IMR-90 (cell line): ENCODE measurements around the gene D2HGDH. TPM values are rescaled to one million over a fixed set of nuclear protein-coding genes. Genes with fewer than 3 reads are reported as not detected.

Experiments used
- ATAC-seq: fragments of 200-7000 bp; cut with Tn5 transposase; 2 replicates; pipeline ENCODE4 v1.9.1; 2020; ENCODE audit warnings: low read depth, mild to moderate bottlenecking, moderate library complexity
- BruUV-seq: library from RNA; stranded (reverse); fragments of 400-500 nt; replicated peaks from 2 replicates; lab custom pipeline; 2021; lab: Mats Ljungman, UMichigan
- CTCF ChIA-PET: fragments of 300-600 bp; formaldehyde crosslinking; extraction: SDS; loops from one replicate; lab custom pipeline; 2021; ENCODE audit warnings: antibody characterized with exemption; lab: Yijun Ruan, JAX
- POLR2A ChIA-PET: fragments of 300-600 bp; sonication (Branson Sonifier 250); formaldehyde crosslinking; loops from one replicate; lab custom pipeline; 2022; ENCODE audit warnings: antibody characterized with exemption; ENCODE audit not compliant: unreplicated experiment; lab: Charles Lee
- DNase-seq: peaks from one replicate; pipeline ENCODE4 v3.0.0; 2013
- H2AFZ ChIP-seq: replicated peaks from 2 replicates; pipeline ENCODE3; 2013; ENCODE audit warnings: low read length, mild to moderate bottlenecking; ENCODE audit not compliant: poor library complexity
- H2AK5ac ChIP-seq: 2 replicates; pipeline ENCODE4 v1.6.1; 2013; ENCODE audit warnings: low read depth, low read length, inconsistent platforms
- H2AK9ac ChIP-seq: replicated peaks from 2 replicates; pipeline ENCODE3; 2013; ENCODE audit warnings: mild to moderate bottlenecking, low read depth, low read length, moderate library complexity; ENCODE audit not compliant: poor library complexity
- H2BK120ac ChIP-seq: 2 replicates; pipeline ENCODE4 v1.6.1; 2013; ENCODE audit warnings: low read depth, low read length, inconsistent platforms
- H2BK15ac ChIP-seq: 3 replicates; pipeline ENCODE4 v1.6.1; 2013; ENCODE audit warnings: low read depth, low read length, inconsistent platforms
- H2BK20ac ChIP-seq: 2 replicates; pipeline ENCODE4 v1.6.1; 2013; ENCODE audit warnings: low read depth, mild to moderate bottlenecking, inconsistent platforms, low read length, moderate library complexity
- H2BK5ac ChIP-seq: 2 replicates; pipeline ENCODE4 v1.6.1; 2013; ENCODE audit warnings: mild to moderate bottlenecking, low read depth, low read length, inconsistent platforms; ENCODE audit not compliant: poor library complexity, severe bottlenecking
- H3K14ac ChIP-seq: replicated peaks from 2 replicates; pipeline ENCODE4 v1.6.1; 2013; ENCODE audit warnings: low read depth, low read length, inconsistent platforms
- H3K18ac ChIP-seq: 2 replicates; pipeline ENCODE4 v1.6.1; 2013; ENCODE audit warnings: low read depth, low read length, control low read depth
- H3K23ac ChIP-seq: 2 replicates; pipeline ENCODE4 v1.6.1; 2013; ENCODE audit warnings: low read depth, low read length, inconsistent platforms
- H3K27ac ChIP-seq: 2 replicates; pipeline ENCODE4 v1.5.1; 2013; ENCODE audit warnings: mild to moderate bottlenecking, control low read depth, low read length; ENCODE audit not compliant: insufficient read depth
- H3K27me3 ChIP-seq: 2 replicates; pipeline ENCODE4 v1.6.1; 2013; ENCODE audit warnings: low read length; ENCODE audit not compliant: control insufficient read depth, insufficient read depth
- H3K36me3 ChIP-seq: 2 replicates; pipeline ENCODE4 v1.6.1; 2013; ENCODE audit warnings: low read length, mixed read lengths; ENCODE audit not compliant: control insufficient read depth, insufficient read depth
- H3K4ac ChIP-seq: 2 replicates; pipeline ENCODE4 v1.6.1; 2013; ENCODE audit warnings: low read depth, low read length, inconsistent platforms
- H3K4me1 ChIP-seq: 2 replicates; pipeline ENCODE4 v1.6.1; 2013; ENCODE audit warnings: low read length, mixed read lengths; ENCODE audit not compliant: control insufficient read depth, insufficient read depth
- H3K4me2 ChIP-seq: 2 replicates; pipeline ENCODE4 v1.6.1; 2013; ENCODE audit warnings: low read depth, mild to moderate bottlenecking, control low read depth, low read length, moderate library complexity
- H3K4me3 ChIP-seq: 2 replicates; pipeline ENCODE4 v1.5.1; 2013; ENCODE audit warnings: low read depth, mild to moderate bottlenecking, control low read depth, low read length, moderate library complexity; ENCODE audit not compliant: insufficient read depth
- H3K56ac ChIP-seq: 2 replicates; pipeline ENCODE4 v1.6.1; 2013; ENCODE audit warnings: low read length, inconsistent platforms; ENCODE audit not compliant: insufficient read depth; ENCODE audit errors: extremely low read depth
- H3K79me1 ChIP-seq, 2 experiments: 2 replicates each; pipeline ENCODE4 v1.6.1; 2013; ENCODE audit warnings: low read length in 2 of 2, inconsistent platforms in 1 of 2, low read depth in 1 of 2
- H3K9ac ChIP-seq: 2 replicates; pipeline ENCODE4 v1.6.1; 2013; ENCODE audit warnings: low read depth, low read length, control low read depth
- H3K9me1 ChIP-seq: 2 replicates; pipeline ENCODE4 v1.6.1; 2013; ENCODE audit warnings: low read length, inconsistent platforms; ENCODE audit not compliant: insufficient read depth
- H3K9me3 ChIP-seq: 2 replicates; pipeline ENCODE4 v1.6.1; 2013; ENCODE audit warnings: low read length; ENCODE audit not compliant: control insufficient read depth, insufficient read depth
- H4K20me1 ChIP-seq: 2 replicates; pipeline ENCODE4 v1.6.1; 2013; ENCODE audit warnings: low read length, inconsistent platforms; ENCODE audit not compliant: insufficient read depth
- H4K5ac ChIP-seq: 2 replicates; pipeline ENCODE4 v1.6.1; 2013; ENCODE audit warnings: mild to moderate bottlenecking, low read depth, low read length, control low read depth
- H4K8ac ChIP-seq, 2 experiments: 2 replicates each; pipeline ENCODE4 v1.6.1; 2013; ENCODE audit warnings: low read depth in 2 of 2, low read length in 2 of 2, control low read depth in 1 of 2, inconsistent platforms in 1 of 2
- H4K91ac ChIP-seq: 2 replicates; pipeline ENCODE4 v1.6.1; 2013; ENCODE audit warnings: low read depth, low read length, inconsistent platforms; ENCODE audit not compliant: insufficient read depth
- BHLHE40 ChIP-seq: fragments of 150-350 bp; IDR thresholded peaks from 2 replicates; pipeline ENCODE4 v1.6.1; 2016; ENCODE audit warnings: mild to moderate bottlenecking, low read depth, low read length
- WGBS, 2 experiments: methylation state at CpG; one replicate each; pipeline versions ENCODE4 v1.1.5 to v1.1.7; 2013; ENCODE audit warnings: missing lambda C conversion rate in 2 of 2; ENCODE audit not compliant: insufficient read length in 1 of 2; ENCODE audit errors: extremely low coverage in 2 of 2; 5-methylcytosine and 5-hydroxymethylcytosine counted together
- dilution Hi-C: fragments of 300-500 bp; cut with HindIII; formaldehyde crosslinking; loops from one replicate; pipeline ENCODE4 v1.14.3; 2018; ENCODE audit warnings: low sequenced_read_pairs; ENCODE audit not compliant: unreplicated experiment
- in situ Hi-C: fragments of 300-500 bp; cut with MboI; formaldehyde crosslinking; loops from 3 replicates; pipeline ENCODE4 v1.14.3; 2019; ENCODE audit warnings: low sequenced_read_pairs, inconsistent platforms, mixed read lengths
- intact Hi-C: fragments of 100-400 bp; cut with micrococcal nuclease; formaldehyde crosslinking; loops from 2 replicates; pipeline ENCODE4 v1.10.0; 2022
- polyA plus RNA-seq, 3 experiments: library from polyadenylated mRNA; depleted of rRNA; stranded (reverse); fragments of >200 nt; gene quantifications; 2 replicates each; pipeline ENCODE4 v1.2.3, GENCODE V29; 2012; ENCODE audit warnings: low replicate concordance in 1 of 3
- total RNA-seq: library from RNA; depleted of rRNA; stranded (reverse); fragments of >200 nt; gene quantifications from 2 replicates; pipeline ENCODE4 v1.2.3, GENCODE V29; 2012

Gene D2HGDH
- total and polyA plus RNA-seq, 2 of the 4 experiments (the other 2 are of a cell fraction), result 6.3 to 22.1 TPM

DNA sequence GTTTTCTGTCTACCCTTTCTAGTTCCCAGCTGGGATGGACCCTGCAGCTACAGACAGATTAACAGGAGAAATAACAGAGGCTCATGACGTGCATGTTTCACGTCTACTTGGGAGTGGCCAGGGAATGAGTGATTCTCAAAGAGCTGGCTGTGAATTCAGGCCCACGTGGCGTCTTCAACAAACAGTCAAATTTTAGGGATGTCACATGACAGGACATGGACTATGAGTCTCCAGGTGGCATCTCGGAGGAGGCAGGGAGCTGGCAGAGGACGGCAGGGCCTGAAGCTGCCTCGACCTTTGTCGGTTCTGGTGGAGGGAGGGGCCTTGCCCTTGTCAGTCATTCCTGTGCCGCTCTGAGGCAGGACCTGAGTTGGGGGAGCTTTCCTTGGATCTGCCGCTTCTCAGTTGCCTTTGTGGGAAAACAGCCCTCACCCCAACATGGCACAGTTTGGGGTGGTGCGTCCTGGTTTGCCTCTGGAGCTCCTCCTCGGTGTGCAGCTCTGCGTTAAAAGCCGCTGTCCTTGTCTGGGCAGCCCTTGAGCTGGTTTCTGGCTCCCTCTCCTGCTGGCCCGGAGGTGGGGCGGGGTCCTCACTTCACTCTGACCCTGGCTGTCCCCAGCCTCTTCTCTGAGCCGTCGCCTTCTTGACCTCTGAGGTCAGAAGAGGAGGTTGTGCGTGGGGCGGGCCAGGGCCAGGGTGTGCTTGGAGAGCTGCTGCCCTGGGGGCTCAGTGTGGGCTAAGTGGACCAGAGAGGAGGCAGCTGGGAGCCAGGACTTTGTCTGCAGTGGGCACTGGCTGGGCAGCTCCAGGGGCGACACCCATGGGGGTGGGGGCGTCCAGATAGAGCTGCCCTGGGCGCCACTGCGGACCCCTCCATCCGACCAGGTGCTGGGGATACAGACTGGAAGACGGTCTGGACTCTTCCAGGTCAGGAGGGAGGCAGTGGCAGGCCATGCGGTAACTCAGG, 30.1 kb downstream of the D2HGDH start:
- no peak overlapping the region for H2BK20ac ChIP-seq
- H3K56ac ChIP-seq, result no peak overlapping the region
- no peak overlapping the region for H3K4ac ChIP-seq
- H4K5ac ChIP-seq, result no peak overlapping the region
- no peak overlapping the region for H3K23ac ChIP-seq
- intact Hi-C loops, result no loop called here
- dilution Hi-C loops, result no loop called here
- no peak overlapping the region for H3K9ac ChIP-seq
- TF ChIP-seq BHLHE40, result no peak
- no peaks in the 10 kb centered on the region for H3K4me1 ChIP-seq
- H2BK120ac ChIP-seq, result no peak overlapping the region
- H2BK15ac ChIP-seq, result no peak overlapping the region
- H4K20me1 ChIP-seq, result peaks cover 7% of the 10 kb centered on the region
- H3K18ac ChIP-seq, result no peak overlapping the region
- H3K9me3 ChIP-seq, result no peaks in the 10 kb centered on the region
- no peaks in the 10 kb centered on the region for H3K9me1 ChIP-seq
- H3K4me3 ChIP-seq, result no peak overlapping the region
- no peak for ATAC-seq
- ChIA-PET POLR2A (no interaction called here), CTCF (no interaction called here)
- no peak overlapping the region for H3K14ac ChIP-seq
- 89% methylated on average over 13 of the region's 27 CpGs; no CpG with 5 or more reads in 1 of the 2 experiments for WGBS, 2 experiments
- H3K4me2 ChIP-seq, result no peak overlapping the region
- H2AFZ ChIP-seq, result no peak overlapping the region
- BruUV-seq, result no TSS peak
- no peak overlapping the region for H2BK5ac ChIP-seq
- in situ Hi-C loops, result no loop called here
- H3K36me3 ChIP-seq, result peaks cover 22% of the 10 kb centered on the region
- H3K27me3 ChIP-seq, result no peaks in the 10 kb centered on the region
- no peak overlapping the region for H3K27ac ChIP-seq
- no peak for DNase-seq
- H4K8ac ChIP-seq, result no peak overlapping the region
- peaks cover 0 to 4% of the 10 kb centered on the region in 2 experiments; a peak in 1 of 4 replicates for H3K79me1 ChIP-seq
- no peak overlapping the region for H4K91ac ChIP-seq
- no peak overlapping the region for H2AK5ac ChIP-seq
- H2AK9ac ChIP-seq, result peak overlapping the region; percentile 15
